T-cell (primary cell): ENCODE measurements around the gene TBCEL. TPM values are rescaled to one million over a fixed set of nuclear protein-coding genes. Genes with fewer than 3 reads are reported as not detected.

ENCODE experiments used
- ATAC-seq, 4 experiments: fragments of 200-7000 bp in 3 of 4; fragments of 150-1000 bp in 1 of 4; cut with Tn5 transposase; replicated peaks in 1 of 4; 1 replicate in 3 of 4; 2 replicates in 1 of 4; pipeline ENCODE4 v1.10.0; 2021; ENCODE audit warnings: moderate library complexity in 3 of 4, mild to moderate bottlenecking in 2 of 4, moderate number of reproducible peaks in 1 of 4
- CTCF ChIA-PET, 2 donors: fragments of 300-600 bp; sonication (Branson Sonifier 250); formaldehyde crosslinking; loops; one replicate each; lab custom pipeline; 2022; ENCODE audit warnings: antibody characterized with exemption in 2 of 2; lab: Charles Lee
- POLR2A ChIA-PET, 2 donors: fragments of 300-600 bp; sonication (Branson Sonifier 250); formaldehyde crosslinking; loops; one replicate each; lab custom pipeline; 2022; ENCODE audit warnings: antibody characterized with exemption in 2 of 2; lab: Charles Lee
- DNase-seq, 35 experiments: peaks; one replicate each; pipeline versions ENCODE4 v3.0.0 to v3.0.0-alpha.2; 2013 to 2023
- H3K27ac ChIP-seq: one replicate; pipeline ENCODE4 v1.5.1; 2013; ENCODE audit warnings: low read length
- H3K27me3 ChIP-seq, 2 experiments: replicated peaks in 1 of 2; 1 replicate in 1 of 2; 2 replicates in 1 of 2; pipeline versions ENCODE4 v1.6.1 to v1.7.0; 2013; ENCODE audit warnings: low read length in 1 of 2, mixed read lengths in 1 of 2; ENCODE audit not compliant: control insufficient read depth in 2 of 2, insufficient read depth in 2 of 2; ENCODE audit errors: extremely low read depth in 1 of 2
- H3K36me3 ChIP-seq, 2 donors: 1 replicate in 1 of 2; 2 replicates in 1 of 2; pipeline versions ENCODE4 v1.6.1 to v1.7.0; 2013; ENCODE audit warnings: low read length in 1 of 2; ENCODE audit not compliant: control insufficient read depth in 2 of 2, insufficient read depth in 1 of 2; ENCODE audit errors: extremely low read depth in 1 of 2
- H3K4me1 ChIP-seq, 2 experiments: 1 replicate in 1 of 2; 2 replicates in 1 of 2; pipeline versions ENCODE4 v1.6.1 to v1.7.0; 2013; ENCODE audit warnings: low read length in 2 of 2, mixed read lengths in 1 of 2; ENCODE audit not compliant: insufficient read depth in 2 of 2, control insufficient read depth in 1 of 2; ENCODE audit errors: extremely low read depth in 1 of 2
- H3K4me3 ChIP-seq, 2 donors: 1 replicate in 1 of 2; 2 replicates in 1 of 2; pipeline versions ENCODE4 v1.5.1 to v1.7.0; 2013; ENCODE audit warnings: mild to moderate bottlenecking in 2 of 2, low read length in 1 of 2, moderate library complexity in 1 of 2; ENCODE audit not compliant: control insufficient read depth in 1 of 2; ENCODE audit errors: extremely low read depth in 1 of 2
- H3K9me3 ChIP-seq: 2 replicates; pipeline ENCODE4 v1.7.0; 2013
- H3K27ac Mint-ChIP-seq, 2 donors: one replicate each; pipeline ENCODE4 v1.8.0; 2020 to 2021; ENCODE audit warnings: mild to moderate bottlenecking in 2 of 2, mixed read lengths in 2 of 2
- H3K27me3 Mint-ChIP-seq, 2 donors: one replicate each; pipeline ENCODE4 v1.8.0; 2021 to 2022; ENCODE audit warnings: mixed read lengths in 2 of 2
- H3K36me3 Mint-ChIP-seq: one replicate; pipeline ENCODE4 v1.8.0; 2021; ENCODE audit warnings: mixed read lengths
- H3K4me1 Mint-ChIP-seq, 3 donors: one replicate each; pipeline ENCODE4 v1.8.0; 2020 to 2022; ENCODE audit warnings: mixed read lengths in 3 of 3, mild to moderate bottlenecking in 1 of 3
- H3K4me3 Mint-ChIP-seq, 3 donors: one replicate each; pipeline ENCODE4 v1.8.0; 2020 to 2022; ENCODE audit warnings: mild to moderate bottlenecking in 3 of 3, mixed read lengths in 3 of 3, moderate library complexity in 3 of 3
- H3K9me3 Mint-ChIP-seq, 3 donors: one replicate each; pipeline ENCODE4 v1.8.0; 2020 to 2022; ENCODE audit warnings: mixed read lengths in 3 of 3
- WGBS: methylation state at CpG from one replicate; pipeline ENCODE4 v1.1.5; 2013; ENCODE audit warnings: missing lambda C conversion rate; ENCODE audit not compliant: insufficient coverage; 5-methylcytosine and 5-hydroxymethylcytosine counted together
- total RNA-seq, 35 experiments: library from RNA in 6 of 35; stranded (reverse) in 6 of 35; fragments of 120-200 nt in 1 of 35; gene quantifications; one replicate each; pipeline versions ENCODE4 v1.2.1 to v1.2.4 and lab custom pipeline; 2013 to 2026

Gene TBCEL
- total RNA-seq, 5 donors from 2014 or later (not counting 1 experiment from before 2014, with no cell fraction given), result 16.0 to 26.4 (median 19.0) TPM

DNA sequence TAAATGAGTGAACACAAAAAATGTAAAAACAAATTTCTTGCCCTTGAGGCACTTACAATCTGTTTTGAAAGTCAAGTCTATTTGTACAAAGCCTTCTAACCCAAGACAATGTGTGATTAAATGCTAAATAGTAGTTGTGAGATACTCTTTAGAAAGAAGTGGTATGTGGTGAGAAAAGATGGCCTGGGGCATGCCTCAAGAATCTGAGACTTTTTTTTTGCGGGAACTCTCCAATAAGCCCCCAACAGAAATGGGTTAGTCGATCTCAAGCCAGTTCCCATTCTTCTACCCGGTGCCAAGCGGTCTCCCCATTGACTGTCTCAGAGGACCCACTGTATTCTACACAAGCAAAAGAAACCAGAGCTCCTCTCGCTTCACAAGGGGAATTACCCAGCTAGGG is 26.9 kb upstream of the TBCEL start:
- ATAC-seq (no peak), DNase-seq (no peak)
- POLR2A ChIA-PET, result no interaction called here
- H3K4me3 ChIP-seq, result no peak overlapping the region
- Mint-ChIP-seq H3K9me3 (no peaks in the 10 kb centered on the region), H3K27me3 (peaks cover 7 to 17% of the 10 kb centered on the region in 2 donors), H3K36me3 (no peaks in the 10 kb centered on the region), H3K27ac (no peak overlapping the region), H3K4me3 (no peak overlapping the region), H3K4me1 (no peaks in the 10 kb centered on the region)
- WGBS, result 84% methylated on average over 4 of the region's 5 CpGs
- H3K27me3 ChIP-seq, result peaks cover 2 to 11% of the 10 kb centered on the region in 2 experiments
- H3K27ac ChIP-seq, result no peak overlapping the region
- H3K36me3 ChIP-seq, result no peaks in the 10 kb centered on the region
- CTCF ChIA-PET, result interaction anchor here in 1 of 2 donors (0.6 kb wide), 1 partner anchor 67 kb away, joined by 3 read pairs; no protein-coding TSS in a partner anchor
- no peaks in the 10 kb centered on the region for H3K9me3 ChIP-seq
- H3K4me1 ChIP-seq, result no peaks in the 10 kb centered on the region

DNA sequence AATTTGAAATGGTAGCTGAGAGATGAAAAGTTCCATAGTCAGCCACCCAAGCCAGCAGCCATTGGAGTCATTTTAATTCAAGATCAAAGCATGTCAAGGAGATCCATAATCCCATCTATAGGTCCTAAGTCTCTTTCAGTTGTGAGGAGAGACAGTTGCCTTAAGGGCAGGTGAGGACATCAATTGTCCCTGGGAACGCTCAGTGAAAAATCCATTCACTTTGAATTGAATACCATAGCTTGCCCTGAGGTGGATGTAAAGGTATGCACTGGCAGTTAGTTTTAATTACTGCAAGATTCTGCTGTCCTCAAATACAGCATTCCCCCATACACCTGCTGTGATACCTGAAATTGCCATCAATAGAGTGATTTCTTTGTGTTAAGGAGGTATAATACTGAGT is 25.3 kb upstream of the TBCEL start:
- no peak for ATAC-seq
- Mint-ChIP-seq H3K4me3 (no peak overlapping the region), H3K27me3 (peaks cover 11 to 25% of the 10 kb centered on the region in 2 donors), H3K27ac (no peak overlapping the region), H3K4me1 (no peaks in the 10 kb centered on the region), H3K36me3 (no peaks in the 10 kb centered on the region), H3K9me3 (no peaks in the 10 kb centered on the region)
- Histone ChIP-seq H3K27ac (no peak overlapping the region), H3K36me3 (no peaks in the 10 kb centered on the region), H3K27me3 (peaks cover 2 to 11% of the 10 kb centered on the region in 2 experiments), H3K4me3 (no peak overlapping the region), H3K9me3 (no peaks in the 10 kb centered on the region), H3K4me1 (no peaks in the 10 kb centered on the region)
- CTCF ChIA-PET, result no interaction called here
- DNase-seq, result no peak
- no CpG with 5 or more reads among the region's 1 CpG for WGBS
- POLR2A ChIA-PET, result no interaction called here

DNA sequence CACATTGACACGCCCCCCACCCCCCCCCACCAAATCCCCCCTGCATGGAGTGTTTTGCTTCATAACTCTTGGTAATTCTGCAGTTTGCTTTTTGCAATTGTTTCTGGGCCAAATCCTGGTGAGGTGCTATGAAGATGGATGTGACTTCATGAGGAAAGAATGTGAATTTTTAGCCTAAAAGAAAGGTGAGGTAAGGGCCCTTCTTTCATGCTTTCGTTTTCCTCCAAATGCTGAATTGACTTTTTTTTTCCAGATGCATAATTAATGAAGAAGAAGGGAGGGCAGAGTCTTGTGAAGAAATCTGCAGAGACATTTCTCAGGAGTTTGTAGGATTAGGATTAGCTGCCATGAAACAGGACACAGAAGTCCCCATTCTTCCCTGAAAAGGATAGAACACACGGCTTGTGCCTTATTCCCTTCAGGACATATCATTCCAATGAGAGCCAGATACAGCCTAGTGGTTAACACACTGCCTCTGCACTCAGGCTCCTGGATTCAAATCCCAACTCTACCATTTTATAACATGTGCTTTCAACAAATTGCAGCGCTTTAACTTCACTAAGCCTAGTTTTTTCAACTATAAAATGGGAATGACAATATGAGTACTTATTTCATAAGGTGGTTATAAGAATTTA is 19.6 kb upstream of the TBCEL start:
- H3K4me3 Mint-ChIP-seq, result no peak overlapping the region
- Histone ChIP-seq H3K27me3 (peaks cover 0 to 5% of the 10 kb centered on the region in 2 experiments), H3K9me3 (no peaks in the 10 kb centered on the region), H3K36me3 (no peaks in the 10 kb centered on the region), H3K4me3 (no peak overlapping the region), H3K27ac (no peak overlapping the region), H3K4me1 (no peaks in the 10 kb centered on the region)
- no peak overlapping the region for H3K27ac Mint-ChIP-seq
- ATAC-seq (no peak), DNase-seq (no peak)
- no CpG with 5 or more reads among the region's 4 CpGs for WGBS
- ChIA-PET POLR2A (no interaction called here), CTCF (no interaction called here)
- H3K36me3 Mint-ChIP-seq, result no peaks in the 10 kb centered on the region
- no peaks in the 10 kb centered on the region for H3K4me1 Mint-ChIP-seq
- peaks cover 23 to 41% of the 10 kb centered on the region in 2 donors for H3K27me3 Mint-ChIP-seq
- peaks cover 0 to 7% (median 0%) of the 10 kb centered on the region in 3 donors for H3K9me3 Mint-ChIP-seq

DNA sequence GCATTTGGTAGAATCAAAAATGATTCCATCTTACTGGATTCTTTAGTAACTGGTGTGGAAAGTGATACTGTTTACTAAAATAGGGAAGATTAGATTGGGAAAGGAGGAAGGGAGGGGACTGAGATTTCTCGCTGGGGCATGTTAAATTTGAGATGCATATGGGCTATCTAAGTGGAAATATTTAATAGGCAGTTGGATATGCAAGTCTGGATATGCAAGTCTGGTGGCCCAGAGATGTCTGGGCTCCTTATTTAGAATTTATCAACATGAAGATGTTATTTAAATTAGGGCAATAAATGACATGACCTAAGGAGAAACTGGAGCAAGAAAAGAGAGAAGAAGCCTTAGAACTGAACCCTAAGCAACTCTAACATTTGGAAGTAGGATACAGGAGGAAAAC is 17.0 kb upstream of the TBCEL start:
- whole genome bisulfite sequencing, result 89% methylated on average over 1 of the region's 1 CpG
- Histone ChIP-seq H3K36me3 (no peaks in the 10 kb centered on the region), H3K27ac (no peak overlapping the region), H3K4me3 (no peak overlapping the region), H3K9me3 (no peaks in the 10 kb centered on the region), H3K4me1 (no peaks in the 10 kb centered on the region), H3K27me3 (no peaks in the 10 kb centered on the region)
- ATAC-seq, result no peak
- Mint-ChIP-seq H3K27ac (no peak overlapping the region), H3K36me3 (no peaks in the 10 kb centered on the region), H3K4me3 (no peak overlapping the region), H3K9me3 (peaks cover 0 to 7% (median 0%) of the 10 kb centered on the region in 3 donors), H3K4me1 (no peaks in the 10 kb centered on the region), H3K27me3 (peaks cover 27 to 42% of the 10 kb centered on the region in 2 donors)
- DNase-seq, result no peak
- POLR2A ChIA-PET, result no interaction called here
- CTCF ChIA-PET, result no interaction called here

- POLR2A ChIA-PET, result no interaction called here
- DNase-seq (no peak), ATAC-seq (no peak)
- no peak overlapping the region for H3K4me3 Mint-ChIP-seq
- H3K4me1 Mint-ChIP-seq, result no peaks in the 10 kb centered on the region
- H3K27me3 Mint-ChIP-seq, result peaks cover 27 to 34% of the 10 kb centered on the region in 2 donors
- no peak overlapping the region for H3K27ac ChIP-seq
- no peak overlapping the region for H3K27ac Mint-ChIP-seq
- H3K4me3 ChIP-seq, result no peak overlapping the region
- CTCF ChIA-PET, result interaction anchor here in 1 of 2 donors (0.5 kb wide), 1 partner anchor 1614 kb away, joined by 3 read pairs; no protein-coding TSS in a partner anchor
- H3K36me3 ChIP-seq, result no peaks in the 10 kb centered on the region
- peaks cover 0 to 7% (median 0%) of the 10 kb centered on the region in 3 donors for H3K9me3 Mint-ChIP-seq
- no peaks in the 10 kb centered on the region for H3K36me3 Mint-ChIP-seq
- H3K27me3 ChIP-seq, result peaks cover 0 to 3% of the 10 kb centered on the region in 2 experiments
- no peaks in the 10 kb centered on the region for H3K4me1 ChIP-seq
- no peaks in the 10 kb centered on the region for H3K9me3 ChIP-seq
These were observed 15.4 kb upstream of the TBCEL start for GRCh38 chr11:121008551-121008950.

GRCh38 chr11:121012091-121012490 is 11.8 kb upstream of the TBCEL start:
- no peaks in the 10 kb centered on the region for H3K9me3 Mint-ChIP-seq
- no peaks in the 10 kb centered on the region for H3K9me3 ChIP-seq
- DNase-seq, result no peak
- H3K27ac ChIP-seq, result no peak overlapping the region
- ATAC-seq, result no peak
- no peaks in the 10 kb centered on the region for H3K36me3 ChIP-seq
- peaks cover 16 to 21% of the 10 kb centered on the region in 2 donors for H3K27me3 Mint-ChIP-seq
- H3K4me1 Mint-ChIP-seq, result no peaks in the 10 kb centered on the region
- CTCF ChIA-PET, result interaction anchor here in 1 of 2 donors (0.6 kb wide), 1 partner anchor 655 kb away, joined by 4 read pairs; no protein-coding TSS in a partner anchor
- H3K27me3 ChIP-seq, result peaks cover 0 to 3% of the 10 kb centered on the region in 2 experiments
- H3K4me3 Mint-ChIP-seq, result no peak overlapping the region
- H3K4me1 ChIP-seq, result no peaks in the 10 kb centered on the region
- H3K36me3 Mint-ChIP-seq, result no peaks in the 10 kb centered on the region
- no peak overlapping the region for H3K27ac Mint-ChIP-seq
- whole genome bisulfite sequencing, result no CpG with 5 or more reads among the region's 1 CpG
- H3K4me3 ChIP-seq, result no peak overlapping the region
- POLR2A ChIA-PET, result no interaction called here
